ENCODE data around the gene SMAD5. TPM values are rescaled to one million over a fixed set of nuclear protein-coding genes. Genes with fewer than 3 reads are reported as not detected.

Gene SMAD5
- total and polyA plus RNA-seq, 3 donors from 2014 or later = 25.4 to 36.0 (median 29.1) TPM

GRCh38 chr5:136132087-136132486, 558 bp upstream of the SMAD5 start:
- peak overlapping the region; percentile 98 for H3K27ac ChIP-seq
- H3K27me3 ChIP-seq = no peaks in the 10 kb centered on the region
- peaks cover 15% of the 10 kb centered on the region for H3K4me1 ChIP-seq
- TF ChIP-seq POLR2A (IDR thresholded peaks at IDR 0.05) = no peak
- TF ChIP-seq CTCF (IDR thresholded peaks at IDR 0.05) = no peak
- DNase-seq = peak; percentile 36
- WGBS, 2 donors = 23 to 27% methylated on average over 5 to 6 of the region's 6 CpGs
- peak overlapping the region; percentile 94 to 96 for H3K4me3 ChIP-seq
- H3K9me3 ChIP-seq = no peaks in the 10 kb centered on the region
- no peaks in the 10 kb centered on the region for H3K36me3 ChIP-seq (ENCODE audit: low read depth, missing control alignments)
- intact Hi-C loops (cut with DNase I; ENCODE audit: low total_unique reads) = no loop called here

DNA sequence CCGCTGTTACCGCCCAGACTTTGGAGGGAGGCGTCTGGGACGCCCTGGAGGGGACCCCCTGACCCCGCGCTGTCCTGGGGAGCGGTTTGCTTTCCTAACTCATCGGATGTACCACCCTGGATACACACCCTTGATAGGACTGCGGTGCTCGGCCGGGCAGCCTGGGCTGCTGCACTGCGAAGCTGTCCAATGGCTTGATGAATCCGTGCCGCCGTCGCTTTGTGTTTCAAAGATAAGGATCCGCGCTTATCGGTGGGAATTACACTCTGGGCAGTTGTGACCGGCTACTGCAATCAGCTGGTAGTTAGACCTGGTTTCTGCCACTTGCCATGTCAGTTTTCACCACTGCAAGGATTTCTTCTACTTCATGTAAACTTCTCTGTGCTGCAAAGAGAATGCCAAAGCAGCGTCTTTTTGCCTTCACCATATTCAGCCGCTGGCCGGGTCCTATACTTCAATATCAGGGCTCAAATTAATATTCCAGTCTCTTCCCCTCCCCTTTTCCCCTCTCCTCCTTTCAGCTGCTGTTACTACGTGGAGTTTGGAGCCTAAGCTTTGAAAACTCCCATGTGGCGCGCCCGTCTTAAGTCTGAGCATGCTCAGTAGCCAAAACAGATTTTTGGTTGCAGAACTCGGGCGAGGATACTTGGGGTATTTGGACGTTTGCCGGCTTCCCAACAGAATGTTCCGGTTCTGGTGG, 727 bp downstream of the SMAD5 start:
- TF ChIP-seq CTCF (IDR thresholded peaks at IDR 0.05) (no peak), POLR2A (IDR thresholded peaks at IDR 0.05) (no peak)
- intact Hi-C loops (cut with DNase I; ENCODE audit: low total_unique reads) = no loop called here
- Histone ChIP-seq H3K27ac (peak overlapping the region; percentile 98), H3K4me3 (peak overlapping the region; percentile 94 to 96), H3K27me3 (no peaks in the 10 kb centered on the region), H3K36me3 (ENCODE audit: low read depth, missing control alignments) (no peaks in the 10 kb centered on the region), H3K4me1 (peaks cover 15% of the 10 kb centered on the region), H3K9me3 (no peaks in the 10 kb centered on the region)
- 0 to 1% methylated on average over 13 to 31 of the region's 32 CpGs for WGBS, 2 donors
- DNase-seq = peak; percentile 65

- Histone ChIP-seq H3K36me3 (ENCODE audit: low read depth, missing control alignments) (no peaks in the 10 kb centered on the region), H3K4me1 (peaks cover 15% of the 10 kb centered on the region), H3K4me3 (peak overlapping the region; percentile 94 to 96), H3K27ac (peak overlapping the region in 1 of 2 donors; percentile 98), H3K9me3 (no peaks in the 10 kb centered on the region), H3K27me3 (no peaks in the 10 kb centered on the region)
- intact Hi-C loops (cut with DNase I; ENCODE audit: low total_unique reads) = no loop called here
- TF ChIP-seq CTCF (IDR thresholded peaks at IDR 0.05) = no peak
- no peak for TF ChIP-seq POLR2A (IDR thresholded peaks at IDR 0.05)
- 6% methylated on average over 5 of the region's 5 CpGs for WGBS, 2 donors
- DNase-seq = no peak
Observed at GRCh38 chr5:136133922-136134379, 1.3 kb downstream of the SMAD5 start.

- no peaks in the 10 kb centered on the region for H3K27me3 ChIP-seq
- no peaks in the 10 kb centered on the region for H3K36me3 ChIP-seq (ENCODE audit: low read depth, missing control alignments)
- peaks cover 15% of the 10 kb centered on the region for H3K4me1 ChIP-seq
- WGBS, 2 donors = 9 to 32% methylated on average over 1 of the region's 1 CpG
- no peak overlapping the region for H3K4me3 ChIP-seq
- no peak overlapping the region for H3K27ac ChIP-seq
- TF ChIP-seq CTCF (IDR thresholded peaks at IDR 0.05) = no peak
- no peak for TF ChIP-seq POLR2A (IDR thresholded peaks at IDR 0.05)
- intact Hi-C loops (cut with DNase I; ENCODE audit: low total_unique reads) = no loop called here
- H3K9me3 ChIP-seq = no peaks in the 10 kb centered on the region
- DNase-seq = no peak
Observed at GRCh38 chr5:136134653-136135052, 2.0 kb downstream of the SMAD5 start.

- Histone ChIP-seq H3K9me3 (no peaks in the 10 kb centered on the region), H3K4me3 (no peak overlapping the region), H3K36me3 (ENCODE audit: low read depth, missing control alignments) (no peaks in the 10 kb centered on the region), H3K27me3 (no peaks in the 10 kb centered on the region), H3K27ac (no peak overlapping the region), H3K4me1 (peaks cover 15% of the 10 kb centered on the region)
- 74 to 76% methylated on average over 2 of the region's 2 CpGs for WGBS, 2 donors
- TF ChIP-seq CTCF (IDR thresholded peaks at IDR 0.05) (no peak), POLR2A (IDR thresholded peaks at IDR 0.05) (no peak)
- DNase-seq = no peak
- intact Hi-C loops (cut with DNase I; ENCODE audit: low total_unique reads) = no loop called here
Observed at GRCh38 chr5:136135536-136135935, 2.9 kb downstream of the SMAD5 start.
